ENCODE data around the gene KRTAP10-8. TPM values are rescaled to one million over a fixed set of nuclear protein-coding genes. Genes with fewer than 3 reads are reported as not detected.

The KRTAP10-8 gene
- total and polyA plus RNA-seq, 2 of the 4 experiments (the other 2 are of a cell fraction), result not detected

DNA sequence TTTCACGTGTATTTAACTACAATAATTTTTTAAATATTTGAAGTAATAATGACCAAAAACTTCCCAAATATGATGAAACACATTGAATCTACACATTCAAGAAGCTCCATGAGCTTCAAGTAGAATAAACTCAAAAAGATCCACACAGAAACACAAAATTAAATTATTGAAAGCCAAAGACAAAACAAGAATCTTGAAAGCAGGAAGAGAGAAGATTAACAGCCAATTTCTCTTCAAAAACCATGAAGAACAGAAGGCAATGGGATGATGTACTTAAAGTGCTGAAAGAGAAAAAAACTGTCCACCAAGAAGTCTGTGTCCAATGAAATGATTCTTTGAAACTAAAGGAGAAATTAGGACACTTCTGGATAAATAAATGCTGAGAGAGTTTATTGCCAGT is 20.2 kb downstream of the KRTAP10-8 start:
- H4K20me1 ChIP-seq (ENCODE audit: insufficient read depth, low read length), result no peaks in the 10 kb centered on the region
- in situ Hi-C loops (cut with MboI; ENCODE audit: low sequenced_read_pairs), result no loop called here
- H3K18ac ChIP-seq (ENCODE audit: low read depth, low read length), result no peak overlapping the region
- no peak overlapping the region for H3K4me3 ChIP-seq (ENCODE audit: insufficient read depth, low read depth, low read length)
- H3K4me2 ChIP-seq (ENCODE audit: low read depth, low read length), result no peak overlapping the region
- no peak overlapping the region for H2AFZ ChIP-seq (replicated peaks; ENCODE audit: low read length, poor library complexity)
- H2BK15ac ChIP-seq (ENCODE audit: low read depth, low read length), result no peak overlapping the region
- H2BK5ac ChIP-seq (ENCODE audit: low read depth, low read length, poor library complexity, severe bottlenecking), result no peak overlapping the region
- WGBS, 2 experiments (ENCODE audit: extremely low coverage in 2 of 2, insufficient read length in 1 of 2), result no CpG with 5 or more reads among the region's 1 CpG
- ATAC-seq (ENCODE audit: low read depth) (no peak), DNase-seq (no peak)
- H3K56ac ChIP-seq (ENCODE audit: extremely low read depth, insufficient read depth, low read length), result no peak overlapping the region
- H3K9me1 ChIP-seq (ENCODE audit: insufficient read depth, low read length), result no peaks in the 10 kb centered on the region
- H4K5ac ChIP-seq (ENCODE audit: low read depth, low read length), result no peak overlapping the region
- CTCF ChIA-PET, result no interaction called here
- H3K9ac ChIP-seq (ENCODE audit: low read depth, low read length), result no peak overlapping the region
- H3K4ac ChIP-seq (ENCODE audit: low read depth, low read length), result no peak overlapping the region
- no peak overlapping the region for H2BK20ac ChIP-seq (ENCODE audit: low read depth, low read length)
- no peaks in the 10 kb centered on the region for H3K4me1 ChIP-seq (ENCODE audit: control insufficient read depth, insufficient read depth, low read length)
- no peak overlapping the region for H4K8ac ChIP-seq (ENCODE audit: low read depth in 2 of 2, low read length in 2 of 2)
- POLR2A ChIA-PET (ENCODE audit: unreplicated experiment), result no interaction called here
- H3K27me3 ChIP-seq (ENCODE audit: control insufficient read depth, insufficient read depth, low read length), result no peaks in the 10 kb centered on the region
- no peak overlapping the region for H4K91ac ChIP-seq (ENCODE audit: insufficient read depth, low read depth, low read length)
- H2BK120ac ChIP-seq (ENCODE audit: low read depth, low read length), result no peak overlapping the region
- H3K14ac ChIP-seq (replicated peaks; ENCODE audit: low read depth, low read length), result no peak overlapping the region
- H3K27ac ChIP-seq (ENCODE audit: insufficient read depth, low read length), result no peak overlapping the region
- dilution Hi-C loops (cut with HindIII; ENCODE audit: low sequenced_read_pairs, unreplicated experiment), result no loop called here
- H3K79me1 ChIP-seq (ENCODE audit: low read depth in 1 of 2, low read length in 2 of 2), result no peaks in the 10 kb centered on the region
- intact Hi-C loops (cut with micrococcal nuclease), result no loop called here
- H3K36me3 ChIP-seq (ENCODE audit: control insufficient read depth, insufficient read depth, low read length), result no peaks in the 10 kb centered on the region
- H2AK9ac ChIP-seq (replicated peaks; ENCODE audit: low read depth, low read length, poor library complexity), result no peak overlapping the region
- no TSS peak for BruUV-seq (replicated peaks)
- H2AK5ac ChIP-seq (ENCODE audit: low read depth, low read length), result no peak overlapping the region
- no peak for TF ChIP-seq NFE2L2 (IDR thresholded peaks at IDR 0.05; ENCODE audit: low read depth, low read length)
- TF ChIP-seq, protein P1, sequence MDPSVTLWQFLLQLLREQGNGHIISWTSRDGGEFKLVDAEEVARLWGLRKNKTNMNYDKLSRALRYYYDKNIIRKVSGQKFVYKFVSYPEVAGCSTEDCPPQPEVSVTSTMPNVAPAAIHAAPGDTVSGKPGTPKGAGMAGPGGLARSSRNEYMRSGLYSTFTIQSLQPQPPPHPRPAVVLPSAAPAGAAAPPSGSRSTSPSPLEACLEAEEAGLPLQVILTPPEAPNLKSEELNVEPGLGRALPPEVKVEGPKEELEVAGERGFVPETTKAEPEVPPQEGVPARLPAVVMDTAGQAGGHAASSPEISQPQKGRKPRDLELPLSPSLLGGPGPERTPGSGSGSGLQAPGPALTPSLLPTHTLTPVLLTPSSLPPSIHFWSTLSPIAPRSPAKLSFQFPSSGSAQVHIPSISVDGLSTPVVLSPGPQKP (IDR thresholded peaks at IDR 0.05; ENCODE audit: borderline replicate concordance, low read depth, low read length), result no peak
- TF ChIP-seq, protein P2, sequence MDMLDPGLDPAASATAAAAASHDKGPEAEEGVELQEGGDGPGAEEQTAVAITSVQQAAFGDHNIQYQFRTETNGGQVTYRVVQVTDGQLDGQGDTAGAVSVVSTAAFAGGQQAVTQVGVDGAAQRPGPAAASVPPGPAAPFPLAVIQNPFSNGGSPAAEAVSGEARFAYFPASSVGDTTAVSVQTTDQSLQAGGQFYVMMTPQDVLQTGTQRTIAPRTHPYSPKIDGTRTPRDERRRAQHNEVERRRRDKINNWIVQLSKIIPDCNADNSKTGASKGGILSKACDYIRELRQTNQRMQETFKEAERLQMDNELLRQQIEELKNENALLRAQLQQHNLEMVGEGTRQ (IDR thresholded peaks at IDR 0.05; ENCODE audit: low read depth, low read length), result no peak
- no peak for TF ChIP-seq CHD1 (IDR thresholded peaks at IDR 0.05; ENCODE audit: low read depth, low read length)
- TF ChIP-seq POLR2A (IDR thresholded peaks at IDR 0.05; ENCODE audit: low read depth, low read length), result no peak
- no peak for TF ChIP-seq BHLHE40 (IDR thresholded peaks at IDR 0.05; ENCODE audit: low read depth, low read length)
- TF ChIP-seq RAD21 (IDR thresholded peaks at IDR 0.05; ENCODE audit: low read length), result no peak
- no peak for TF ChIP-seq MAZ (IDR thresholded peaks at IDR 0.05; ENCODE audit: borderline replicate concordance, low read depth, low read length)
- no peak for TF ChIP-seq MAFK (IDR thresholded peaks at IDR 0.05; ENCODE audit: low read depth, low read length)
- TF ChIP-seq RFX5 (IDR thresholded peaks at IDR 0.05; ENCODE audit: low read depth, low read length), result no peak
- no peak for TF ChIP-seq MXI1 (IDR thresholded peaks at IDR 0.05; ENCODE audit: borderline replicate concordance, low read depth, low read length)
- no peak for TF ChIP-seq SMC3 (IDR thresholded peaks at IDR 0.05; ENCODE audit: low read depth, low read length)
- TF ChIP-seq CEBPB (IDR thresholded peaks at IDR 0.05; ENCODE audit: low read depth, low read length), result no peak
- H3K9me3 ChIP-seq (ENCODE audit: control insufficient read depth, insufficient read depth, low read length), result 0 out of 2 replicates have a peak, but pooled peaks cover 2% of the 10 kb centered on the region
- H3K23ac ChIP-seq (ENCODE audit: low read depth, low read length), result no peak overlapping the region

All from IMR-90 (cell line).